RWPE2 (cell line): Measurements from ENCODE around the gene ZNF625.

ENCODE experiments used
- ATAC-seq: fragments of 200-7000 bp; cut with Tn5 transposase; 3 replicates; pipeline ENCODE4 v1.9.1; 2021; ENCODE audit warnings: low read depth
- DNase-seq: peaks from one replicate; pipeline ENCODE4 v3.0.0-alpha.2; 2020; ENCODE audit warnings: low spot score
- H3K27ac ChIP-seq: fragments of 450-650 bp; 2 replicates; pipeline ENCODE4 v1.5.1; 2017; ENCODE audit warnings: mild to moderate bottlenecking; ENCODE audit not compliant: poor library complexity, severe bottlenecking
- H3K27me3 ChIP-seq: fragments of 250-450 bp; sonication (Bioruptor Pico); 2 replicates; pipeline ENCODE4 v1.5.1; 2021; ENCODE audit warnings: mild to moderate bottlenecking, moderate library complexity; ENCODE audit not compliant: insufficient read depth, poor library complexity, severe bottlenecking
- H3K36me3 ChIP-seq: fragments of 250-450 bp; sonication (Bioruptor Pico); 2 replicates; pipeline ENCODE4 v1.5.1; 2020; ENCODE audit warnings: low read depth, mild to moderate bottlenecking, moderate library complexity
- H3K4me1 ChIP-seq: fragments of 250-450 bp; sonication (Bioruptor Pico); 2 replicates; pipeline ENCODE4 v1.5.1; 2021; ENCODE audit warnings: mild to moderate bottlenecking, moderate library complexity; ENCODE audit not compliant: insufficient read depth, poor library complexity, severe bottlenecking
- H3K4me3 ChIP-seq: fragments of 250-450 bp; sonication (Bioruptor Pico); 2 replicates; pipeline ENCODE4 v1.5.1; 2021; ENCODE audit warnings: mild to moderate bottlenecking, moderate library complexity; ENCODE audit not compliant: severe bottlenecking
- H3K9me3 ChIP-seq: fragments of 250-450 bp; sonication (Bioruptor Pico); 2 replicates; pipeline ENCODE4 v1.5.1; 2021; ENCODE audit warnings: mild to moderate bottlenecking, moderate library complexity; ENCODE audit not compliant: severe bottlenecking
- CTCF ChIP-seq: fragments of 450-650 bp; IDR thresholded peaks from one replicate; pipeline ENCODE4 v1.5.1; 2017; ENCODE audit warnings: mild to moderate bottlenecking, moderate library complexity; ENCODE audit not compliant: poor library complexity, severe bottlenecking

ZNF625 gene

GRCh38 chr19:12098040-12098439, 58.5 kb downstream of the ZNF625 start:
- H3K27me3 ChIP-seq = no peaks in the 10 kb centered on the region
- no peak overlapping the region for H3K4me3 ChIP-seq
- H3K36me3 ChIP-seq = no peaks in the 10 kb centered on the region
- DNase-seq (no peak), ATAC-seq (peak; percentile 10; the same call in 1 of the 3 replicates)
- no peak overlapping the region for H3K27ac ChIP-seq
- no peak for TF ChIP-seq CTCF
- H3K4me1 ChIP-seq = peaks cover 5% of the 10 kb centered on the region
- H3K9me3 ChIP-seq = no peaks in the 10 kb centered on the region

- Histone ChIP-seq H3K9me3 (no peaks in the 10 kb centered on the region), H3K36me3 (no peaks in the 10 kb centered on the region), H3K27ac (no peak overlapping the region), H3K4me3 (no peak overlapping the region), H3K4me1 (peaks cover 5% of the 10 kb centered on the region), H3K27me3 (no peaks in the 10 kb centered on the region)
- TF ChIP-seq CTCF = no peak
- DNase-seq = no peak
- peak; percentile 48; the same call in 2 of the 3 replicates for ATAC-seq
Measured at GRCh38 chr19:12095111-12095790, 61.3 kb downstream of the ZNF625 start.
